SK-N-SH (cell line): Measurements from ENCODE around the gene STOML1. TPM values are rescaled to one million over a fixed set of nuclear protein-coding genes. Genes with fewer than 3 reads are reported as not detected.
"Not testable (repeated sequence)": the region's sequence is repeated elsewhere in the genome, so short reads cannot be mapped to it uniquely, and the experiment has no call there.

ENCODE experiments used
- CTCF ChIA-PET: fragments of 300-600, 350-600 bp; formaldehyde crosslinking; extraction: SDS; loops from one replicate; lab custom pipeline; 2021; lab: Yijun Ruan, JAX
- POLR2A ChIA-PET: fragments of 350-600 bp; sonication (Branson Sonifier 250); formaldehyde crosslinking; extraction: SDS; loops from one replicate; lab custom pipeline; 2020; ENCODE audit warnings: antibody characterized with exemption, inconsistent platforms; lab: Yijun Ruan, JAX
- DNase-seq: peaks from one replicate; pipeline ENCODE4 v3.0.0; 2012
- H2AFZ ChIP-seq: fragments of 200-600 bp; sonication (generic); 2 replicates; pipeline ENCODE4 v1.8.1; 2016; ENCODE audit warnings: antibody characterized with exemption, mild to moderate bottlenecking, low read depth
- H3F3A ChIP-seq: fragments of 200-600 bp; sonication (generic); replicated peaks from 2 replicates; pipeline ENCODE3; 2016; ENCODE audit warnings: antibody characterized with exemption, mild to moderate bottlenecking; ENCODE audit not compliant: insufficient read depth
- H3K27ac ChIP-seq, 2 experiments: fragments of 200-500 bp in 1 of 2; fragments of 200-600 bp in 1 of 2; sonication (Bioruptor generic) in 1 of 2; sonication (generic), shearing (Covaris generic) in 1 of 2; 2 replicates each; pipeline versions ENCODE4 v1.5.1 to v1.6.1; 2014 to 2016; ENCODE audit warnings: low read depth in 2 of 2, inconsistent platforms in 1 of 2, low read length in 1 of 2, mild to moderate bottlenecking in 1 of 2, mixed read lengths in 1 of 2
- H3K27me3 ChIP-seq: fragments of 200-600 bp; sonication (generic), shearing (Covaris generic); 2 replicates; pipeline ENCODE4 v1.6.1; 2016; ENCODE audit warnings: mixed run types; ENCODE audit not compliant: insufficient read depth
- H3K36me3 ChIP-seq, 2 experiments: fragments of 200-500 bp in 1 of 2; fragments of 200-600 bp in 1 of 2; sonication (Bioruptor generic) in 1 of 2; sonication (generic) in 1 of 2; replicated peaks in 1 of 2; 2 replicates each; pipeline versions ENCODE3 to v1.5.1; 2014 to 2016; ENCODE audit warnings: low read length in 1 of 2, mild to moderate bottlenecking in 1 of 2; ENCODE audit not compliant: insufficient read depth in 2 of 2, control insufficient read depth in 1 of 2
- H3K4me1 ChIP-seq, 2 experiments: fragments of 200-500 bp in 1 of 2; fragments of 200-600 bp in 1 of 2; sonication (Bioruptor generic) in 1 of 2; sonication (generic), shearing (Covaris generic) in 1 of 2; 2 replicates each; pipeline versions ENCODE4 v1.5.1 to v1.6.1; 2014 to 2016; ENCODE audit warnings: low read depth in 1 of 2, low read length in 1 of 2, mixed run types in 1 of 2; ENCODE audit not compliant: insufficient read depth in 2 of 2, control insufficient read depth in 1 of 2
- H3K4me2 ChIP-seq: fragments of 200-600 bp; sonication (generic), shearing (Covaris generic); 2 replicates; pipeline ENCODE4 v1.6.1; 2017; ENCODE audit warnings: mixed run types
- H3K4me3 ChIP-seq, 2 experiments: fragments of 200-500 bp in 1 of 2; fragments of 200-600 bp in 1 of 2; sonication (Bioruptor generic) in 1 of 2; sonication (generic), shearing (Covaris generic) in 1 of 2; 2 replicates each; pipeline versions ENCODE4 v1.5.1 to v1.8.1; 2014 to 2016; ENCODE audit warnings: low read depth in 2 of 2, inconsistent platforms in 1 of 2, low read length in 1 of 2, mild to moderate bottlenecking in 1 of 2, mixed read lengths in 1 of 2, moderate library complexity in 1 of 2
- H3K79me2 ChIP-seq: fragments of 200-600 bp; sonication (generic); 2 replicates; pipeline ENCODE4 v1.8.1; 2017; ENCODE audit warnings: mild to moderate bottlenecking; ENCODE audit not compliant: insufficient read depth
- H3K9ac ChIP-seq: fragments of 200-600 bp; sonication (generic); 2 replicates; pipeline ENCODE4 v1.6.1; 2017; ENCODE audit warnings: mixed run types
- H3K9me2 ChIP-seq: fragments of 200-600 bp; sonication (generic); 2 replicates; pipeline ENCODE4 v1.6.1; 2017; ENCODE audit warnings: mixed run types
- H3K9me3 ChIP-seq: fragments of 200-600 bp; sonication (generic); 2 replicates; pipeline ENCODE4 v1.6.1; 2017; ENCODE audit warnings: mixed run types, mild to moderate bottlenecking, moderate library complexity
- H4K20me1 ChIP-seq: fragments of 200-600 bp; sonication (generic); 2 replicates; pipeline ENCODE4 v1.6.1; 2017; ENCODE audit warnings: mild to moderate bottlenecking, mixed run types; ENCODE audit not compliant: insufficient read depth
- FOSL2 ChIP-seq: IDR thresholded peaks from 2 replicates; pipeline ENCODE4 v1.4.0; 2012; ENCODE audit warnings: low read depth, mild to moderate bottlenecking, moderate library complexity, borderline replicate concordance
- JUND ChIP-seq: IDR thresholded peaks from 2 replicates; pipeline ENCODE4 v1.4.0; 2012
- RAD21 ChIP-seq: IDR thresholded peaks from 2 replicates; pipeline ENCODE4 v1.6.1; 2012; ENCODE audit warnings: mild to moderate bottlenecking, low read length
- RXRA ChIP-seq: IDR thresholded peaks from 2 replicates; pipeline ENCODE4 v1.4.0; 2012; ENCODE audit warnings: low read depth, mild to moderate bottlenecking, borderline replicate concordance
- SIN3A ChIP-seq: IDR thresholded peaks from 2 replicates; pipeline ENCODE4 v1.6.1; 2012; ENCODE audit warnings: low read depth, mild to moderate bottlenecking, low read length, moderate library complexity, borderline replicate concordance
- TAF1 ChIP-seq: IDR thresholded peaks from 2 replicates; pipeline ENCODE4 v1.6.1; 2012; ENCODE audit warnings: low read depth, mild to moderate bottlenecking, low read length, moderate library complexity, borderline replicate concordance
- TCF12 ChIP-seq: IDR thresholded peaks from 2 replicates; pipeline ENCODE4 v1.4.0; 2012
- TEAD4 ChIP-seq: IDR thresholded peaks from 2 replicates; pipeline ENCODE4 v1.4.0; 2012; ENCODE audit warnings: mild to moderate bottlenecking, borderline replicate concordance; ENCODE audit not compliant: insufficient read depth
- WGBS: methylation state at CpG from one replicate; pipeline ENCODE4 v1.1.6; 2017; ENCODE audit warnings: low lambda C conversion rate; 5-methylcytosine and 5-hydroxymethylcytosine counted together
- polyA plus RNA-seq, 3 experiments: library from polyadenylated mRNA; depleted of rRNA; stranded (reverse); fragments of >200 nt; gene quantifications; 2 replicates each; pipeline ENCODE4 v1.2.3, GENCODE V29; 2012
- TF ChIP-seq, protein P1 (sequence below): fragments of 150-350 bp; IDR thresholded peaks from 2 replicates; pipeline ENCODE4 v1.6.1; 2016; ENCODE audit warnings: mild to moderate bottlenecking, low read depth, low read length
- TF ChIP-seq, protein P2 (sequence below): IDR thresholded peaks from 2 replicates; pipeline ENCODE4 v1.6.1; 2012; ENCODE audit warnings: mild to moderate bottlenecking, low read depth, low read length, moderate library complexity
- TF ChIP-seq, protein P3 (sequence below): IDR thresholded peaks from 2 replicates; pipeline ENCODE4 v1.4.0; 2012; ENCODE audit warnings: low read depth, borderline replicate concordance

Gene STOML1
- polyA plus RNA-seq, 1 of the 3 experiments (the other 2 are of a cell fraction), result 20.4 TPM

DNA sequence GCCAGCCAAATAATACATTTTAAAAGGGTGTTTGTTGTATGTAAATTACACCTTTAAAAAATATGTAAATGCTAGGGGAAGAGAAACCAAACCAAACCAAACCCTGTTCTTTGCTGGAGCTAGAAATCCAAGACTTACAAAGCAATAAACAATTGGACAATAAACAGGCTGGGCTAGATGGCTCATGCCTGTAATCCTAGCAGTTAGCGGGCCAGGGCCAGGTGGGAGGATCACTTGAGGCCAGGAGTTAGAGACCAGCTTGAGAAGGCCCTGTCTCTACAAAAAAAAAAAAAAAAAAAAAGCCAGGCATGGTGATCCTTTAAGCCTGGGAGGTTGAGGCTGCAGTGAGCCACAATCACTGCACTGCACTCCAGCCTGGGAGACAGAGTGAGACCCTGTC lies 12.5 kb downstream of the STOML1 start:
- Histone ChIP-seq H4K20me1 (no peaks in the 10 kb centered on the region), H3K27me3 (no peaks in the 10 kb centered on the region), H3K79me2 (no peaks in the 10 kb centered on the region), H3K4me3 (no peak overlapping the region), H3K9me3 (no peaks in the 10 kb centered on the region), H2AFZ (no peak overlapping the region), H3F3A (peaks cover 25% of the 10 kb centered on the region), H3K9me2 (no peaks in the 10 kb centered on the region), H3K36me3 (no peaks in the 10 kb centered on the region), H3K9ac (no peak overlapping the region), H3K27ac (no peak overlapping the region), H3K4me1 (peaks cover 26 to 32% of the 10 kb centered on the region in 2 experiments; a peak in 3 of 4 replicates), H3K4me2 (no peak overlapping the region)
- WGBS, result 100% methylated on average over 1 of the region's 1 CpG
- TF ChIP-seq FOSL2 (no peak), SIN3A (no peak), RAD21 (no peak)
- TF ChIP-seq, protein P1, sequence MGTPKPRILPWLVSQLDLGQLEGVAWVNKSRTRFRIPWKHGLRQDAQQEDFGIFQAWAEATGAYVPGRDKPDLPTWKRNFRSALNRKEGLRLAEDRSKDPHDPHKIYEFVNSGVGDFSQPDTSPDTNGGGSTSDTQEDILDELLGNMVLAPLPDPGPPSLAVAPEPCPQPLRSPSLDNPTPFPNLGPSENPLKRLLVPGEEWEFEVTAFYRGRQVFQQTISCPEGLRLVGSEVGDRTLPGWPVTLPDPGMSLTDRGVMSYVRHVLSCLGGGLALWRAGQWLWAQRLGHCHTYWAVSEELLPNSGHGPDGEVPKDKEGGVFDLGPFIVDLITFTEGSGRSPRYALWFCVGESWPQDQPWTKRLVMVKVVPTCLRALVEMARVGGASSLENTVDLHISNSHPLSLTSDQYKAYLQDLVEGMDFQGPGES, result no peak
- ChIA-PET POLR2A (no interaction called here), CTCF (interaction anchor here (1.5 to 2.2 kb wide), 3 partner anchors 12 to 59 kb away, joined by 6 to 9 read pairs (median 6); partner anchors contain the start of gene STOML1)
- no peak for DNase-seq

DNA sequence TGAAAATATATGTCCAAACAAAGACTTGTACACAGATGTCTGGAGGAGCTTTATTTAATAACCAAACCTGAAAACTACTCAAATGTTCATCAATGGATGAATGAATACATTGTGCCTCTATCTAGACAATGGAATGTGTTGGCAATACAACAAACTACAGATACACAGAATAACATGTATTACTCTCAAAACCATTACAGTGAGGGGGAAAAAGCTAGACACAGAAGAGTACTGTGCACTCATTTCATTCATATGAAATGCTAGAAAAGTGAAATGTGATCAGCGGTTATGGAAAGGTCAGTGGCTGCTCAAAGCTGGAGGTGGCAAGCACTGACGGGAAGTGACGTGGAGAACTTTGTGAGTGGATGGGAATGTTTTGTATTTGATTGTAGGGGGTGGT lies 13.2 kb downstream of the STOML1 start:
- H3K27ac ChIP-seq, result no peak overlapping the region
- H3K4me1 ChIP-seq, result peaks cover 20 to 26% of the 10 kb centered on the region in 2 experiments; a peak in 3 of 4 replicates
- no peaks in the 10 kb centered on the region for H3K9me3 ChIP-seq
- no peak overlapping the region for H3K9ac ChIP-seq
- H3K9me2 ChIP-seq, result no peaks in the 10 kb centered on the region
- TF ChIP-seq, protein P2, sequence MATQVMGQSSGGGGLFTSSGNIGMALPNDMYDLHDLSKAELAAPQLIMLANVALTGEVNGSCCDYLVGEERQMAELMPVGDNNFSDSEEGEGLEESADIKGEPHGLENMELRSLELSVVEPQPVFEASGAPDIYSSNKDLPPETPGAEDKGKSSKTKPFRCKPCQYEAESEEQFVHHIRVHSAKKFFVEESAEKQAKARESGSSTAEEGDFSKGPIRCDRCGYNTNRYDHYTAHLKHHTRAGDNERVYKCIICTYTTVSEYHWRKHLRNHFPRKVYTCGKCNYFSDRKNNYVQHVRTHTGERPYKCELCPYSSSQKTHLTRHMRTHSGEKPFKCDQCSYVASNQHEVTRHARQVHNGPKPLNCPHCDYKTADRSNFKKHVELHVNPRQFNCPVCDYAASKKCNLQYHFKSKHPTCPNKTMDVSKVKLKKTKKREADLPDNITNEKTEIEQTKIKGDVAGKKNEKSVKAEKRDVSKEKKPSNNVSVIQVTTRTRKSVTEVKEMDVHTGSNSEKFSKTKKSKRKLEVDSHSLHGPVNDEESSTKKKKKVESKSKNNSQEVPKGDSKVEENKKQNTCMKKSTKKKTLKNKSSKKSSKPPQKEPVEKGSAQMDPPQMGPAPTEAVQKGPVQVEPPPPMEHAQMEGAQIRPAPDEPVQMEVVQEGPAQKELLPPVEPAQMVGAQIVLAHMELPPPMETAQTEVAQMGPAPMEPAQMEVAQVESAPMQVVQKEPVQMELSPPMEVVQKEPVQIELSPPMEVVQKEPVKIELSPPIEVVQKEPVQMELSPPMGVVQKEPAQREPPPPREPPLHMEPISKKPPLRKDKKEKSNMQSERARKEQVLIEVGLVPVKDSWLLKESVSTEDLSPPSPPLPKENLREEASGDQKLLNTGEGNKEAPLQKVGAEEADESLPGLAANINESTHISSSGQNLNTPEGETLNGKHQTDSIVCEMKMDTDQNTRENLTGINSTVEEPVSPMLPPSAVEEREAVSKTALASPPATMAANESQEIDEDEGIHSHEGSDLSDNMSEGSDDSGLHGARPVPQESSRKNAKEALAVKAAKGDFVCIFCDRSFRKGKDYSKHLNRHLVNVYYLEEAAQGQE, result no peak
- TF ChIP-seq JUND (no peak), TAF1 (no peak), TCF12 (no peak), TEAD4 (no peak), RXRA (no peak)
- TF ChIP-seq, protein P3, sequence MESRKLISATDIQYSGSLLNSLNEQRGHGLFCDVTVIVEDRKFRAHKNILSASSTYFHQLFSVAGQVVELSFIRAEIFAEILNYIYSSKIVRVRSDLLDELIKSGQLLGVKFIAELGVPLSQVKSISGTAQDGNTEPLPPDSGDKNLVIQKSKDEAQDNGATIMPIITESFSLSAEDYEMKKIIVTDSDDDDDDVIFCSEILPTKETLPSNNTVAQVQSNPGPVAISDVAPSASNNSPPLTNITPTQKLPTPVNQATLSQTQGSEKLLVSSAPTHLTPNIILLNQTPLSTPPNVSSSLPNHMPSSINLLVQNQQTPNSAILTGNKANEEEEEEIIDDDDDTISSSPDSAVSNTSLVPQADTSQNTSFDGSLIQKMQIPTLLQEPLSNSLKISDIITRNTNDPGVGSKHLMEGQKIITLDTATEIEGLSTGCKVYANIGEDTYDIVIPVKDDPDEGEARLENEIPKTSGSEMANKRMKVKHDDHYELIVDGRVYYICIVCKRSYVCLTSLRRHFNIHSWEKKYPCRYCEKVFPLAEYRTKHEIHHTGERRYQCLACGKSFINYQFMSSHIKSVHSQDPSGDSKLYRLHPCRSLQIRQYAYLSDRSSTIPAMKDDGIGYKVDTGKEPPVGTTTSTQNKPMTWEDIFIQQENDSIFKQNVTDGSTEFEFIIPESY, result no peak
- CTCF ChIA-PET, result interaction anchor here (1.2 to 2.2 kb wide), 5 partner anchors 13 to 342 kb away, joined by 3 to 9 read pairs (median 6); partner anchors contain the start of gene STOML1
- H3K27me3 ChIP-seq, result no peaks in the 10 kb centered on the region
- peaks cover 25% of the 10 kb centered on the region for H3F3A ChIP-seq
- H3K4me2 ChIP-seq, result no peak overlapping the region
- POLR2A ChIA-PET, result no interaction called here
- DNase-seq, result no peak
- H3K79me2 ChIP-seq, result no peaks in the 10 kb centered on the region
- H3K4me3 ChIP-seq, result no peak overlapping the region
- no peaks in the 10 kb centered on the region for H4K20me1 ChIP-seq
- H2AFZ ChIP-seq, result no peak overlapping the region
- no peaks in the 10 kb centered on the region for H3K36me3 ChIP-seq
- WGBS, result 92% methylated on average over 3 of the region's 3 CpGs

DNA sequence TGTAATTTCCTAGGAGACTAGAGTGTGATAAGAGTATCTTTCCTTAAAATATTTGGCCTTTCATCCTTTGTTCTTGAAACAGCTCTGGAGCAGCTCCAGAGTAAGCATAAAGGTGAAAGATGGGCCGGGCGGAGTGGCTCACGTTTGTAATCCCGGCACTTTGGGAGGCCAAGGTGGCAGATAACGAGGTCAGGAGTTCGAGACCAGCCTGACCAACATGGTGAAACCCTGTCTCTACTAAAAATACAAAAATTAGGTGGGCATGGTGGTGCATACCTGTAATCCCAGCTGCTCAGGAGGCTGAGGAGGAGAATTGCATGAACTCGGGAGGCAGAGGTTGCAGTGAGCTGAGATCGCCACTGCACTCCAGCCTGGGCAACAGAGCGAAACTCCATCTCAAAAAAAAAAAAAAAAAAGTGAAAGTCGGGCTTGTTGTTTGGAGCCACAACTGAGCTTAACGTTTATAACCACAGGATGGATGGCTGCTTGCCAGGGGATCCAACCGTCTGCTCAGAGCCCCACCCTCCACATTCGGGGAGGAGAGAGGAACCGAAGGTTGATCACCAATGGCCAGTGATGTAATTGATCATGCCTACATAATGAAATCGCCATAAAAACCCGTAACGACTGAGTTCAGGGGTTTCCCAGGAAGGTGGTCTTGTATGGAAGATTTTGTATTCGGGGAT lies 16.5 kb downstream of the STOML1 start:
- DNase-seq, H4K20me1 ChIP-seq, H3K4me1 ChIP-seq, H3K36me3 ChIP-seq, H3K9ac ChIP-seq, POLR2A ChIA-PET, H3K27me3 ChIP-seq, H3K9me2 ChIP-seq, H3K9me3 ChIP-seq, H3K4me2 ChIP-seq, H3K27ac ChIP-seq, H3K4me3 ChIP-seq, H3K79me2 ChIP-seq, H2AFZ ChIP-seq: not testable (repeated sequence)
- peaks cover 12% of the 10 kb centered on the region for H3F3A ChIP-seq
- 70% methylated on average over 17 of the region's 18 CpGs for WGBS
- CTCF ChIA-PET, result interaction anchor here (0.6 to 14.9 kb wide), 10 partner anchors 8 to 454 kb away, joined by 3 to 280 read pairs (median 4); partner anchors contain the start of genes PML and STOML1
